Fibroblast of the aortic adventitia (primary cell): Measurements from ENCODE around the gene KCNJ6. TPM values are rescaled to one million over a fixed set of nuclear protein-coding genes. Genes with fewer than 3 reads are reported as not detected.

Source experiments
- DNase-seq: peaks from one replicate; pipeline ENCODE4 v3.0.0-alpha.2; 2010; ENCODE audit warnings: low read depth
- H3K4me3 ChIP-seq: 2 replicates; pipeline ENCODE4 v1.5.1; 2011; ENCODE audit warnings: low read depth, mild to moderate bottlenecking, control low read depth, low read length, moderate library complexity
- total RNA-seq: library from RNA; depleted of rRNA; stranded (reverse); fragments of >200 nt; gene quantifications from 2 replicates; pipeline ENCODE4 v1.2.3, GENCODE V29; 2012; ENCODE audit warnings: low replicate concordance
- TF ChIP-seq, protein P1 (sequence below): IDR thresholded peaks from 2 replicates; pipeline ENCODE4 v1.5.1; 2011; ENCODE audit warnings: mild to moderate bottlenecking, low read length, control low read depth, inconsistent platforms; ENCODE audit not compliant: insufficient read depth

KCNJ6 gene
- total RNA-seq, 1 donor, result under 0.01 TPM

DNA sequence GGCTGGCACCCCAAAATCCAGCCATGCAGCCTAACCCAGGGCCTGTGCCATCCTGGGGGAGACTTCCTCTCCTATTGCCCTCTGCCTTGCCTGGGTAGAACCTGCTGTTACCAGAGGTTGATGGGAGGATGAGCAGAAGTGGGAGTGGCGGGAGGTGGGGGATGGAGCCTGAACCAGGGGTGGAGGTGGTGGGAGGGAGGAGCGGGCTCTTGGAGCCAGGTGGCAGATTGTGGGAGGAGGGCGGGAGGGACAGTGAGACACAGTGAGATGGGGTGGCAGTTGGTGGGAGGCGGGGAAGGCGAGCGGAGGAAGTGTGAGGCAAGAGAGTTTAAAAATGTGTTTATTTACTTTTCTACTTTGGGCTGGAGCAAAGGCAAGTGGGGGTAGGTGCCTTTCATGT, 87.3 kb downstream of the KCNJ6 start:
- no peak for DNase-seq
- H3K4me3 ChIP-seq, result no peak overlapping the region
- TF ChIP-seq, protein P1, sequence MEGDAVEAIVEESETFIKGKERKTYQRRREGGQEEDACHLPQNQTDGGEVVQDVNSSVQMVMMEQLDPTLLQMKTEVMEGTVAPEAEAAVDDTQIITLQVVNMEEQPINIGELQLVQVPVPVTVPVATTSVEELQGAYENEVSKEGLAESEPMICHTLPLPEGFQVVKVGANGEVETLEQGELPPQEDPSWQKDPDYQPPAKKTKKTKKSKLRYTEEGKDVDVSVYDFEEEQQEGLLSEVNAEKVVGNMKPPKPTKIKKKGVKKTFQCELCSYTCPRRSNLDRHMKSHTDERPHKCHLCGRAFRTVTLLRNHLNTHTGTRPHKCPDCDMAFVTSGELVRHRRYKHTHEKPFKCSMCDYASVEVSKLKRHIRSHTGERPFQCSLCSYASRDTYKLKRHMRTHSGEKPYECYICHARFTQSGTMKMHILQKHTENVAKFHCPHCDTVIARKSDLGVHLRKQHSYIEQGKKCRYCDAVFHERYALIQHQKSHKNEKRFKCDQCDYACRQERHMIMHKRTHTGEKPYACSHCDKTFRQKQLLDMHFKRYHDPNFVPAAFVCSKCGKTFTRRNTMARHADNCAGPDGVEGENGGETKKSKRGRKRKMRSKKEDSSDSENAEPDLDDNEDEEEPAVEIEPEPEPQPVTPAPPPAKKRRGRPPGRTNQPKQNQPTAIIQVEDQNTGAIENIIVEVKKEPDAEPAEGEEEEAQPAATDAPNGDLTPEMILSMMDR, result no peak

DNA sequence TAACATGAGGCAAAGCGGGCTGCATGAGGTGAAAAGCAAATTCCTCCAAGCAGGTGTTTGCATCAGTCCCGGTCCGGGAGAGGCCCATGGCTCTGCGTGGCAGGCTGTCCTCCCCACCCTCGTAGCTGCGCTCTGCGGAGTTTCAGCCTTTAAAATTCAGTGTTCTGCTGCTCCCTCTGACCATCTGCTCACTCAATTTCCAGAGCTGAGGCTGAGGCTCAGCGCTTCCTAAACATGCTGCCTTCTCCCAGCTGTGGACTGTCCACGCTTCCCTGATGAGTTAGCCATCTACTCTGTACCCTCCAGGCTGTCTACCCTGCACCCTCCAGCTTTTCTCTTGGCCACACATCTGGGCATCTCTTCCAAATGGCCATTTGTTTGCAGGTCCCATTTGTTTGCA, 87.7 kb downstream of the KCNJ6 start:
- TF ChIP-seq, protein P1, result no peak
- no peak overlapping the region for H3K4me3 ChIP-seq
- DNase-seq, result no peak

DNA sequence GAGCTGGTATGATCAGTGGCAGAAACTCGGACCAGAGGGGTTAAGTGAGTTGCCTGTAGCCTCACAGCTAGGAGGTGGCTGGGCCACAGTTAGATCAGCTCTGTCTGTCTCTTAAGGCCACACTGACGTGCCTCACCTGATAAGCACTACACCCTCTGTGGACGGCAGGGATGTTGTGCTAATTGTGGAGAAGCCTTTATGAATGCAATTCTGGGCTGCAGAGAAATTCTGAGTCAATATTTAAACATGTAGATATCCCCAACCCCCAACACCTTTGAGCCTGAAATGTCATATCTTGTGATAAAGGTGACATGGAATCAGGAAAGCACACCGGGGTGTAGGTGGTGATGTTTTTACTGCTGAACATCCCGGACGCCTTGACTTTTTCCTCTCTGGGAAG, 88.3 kb downstream of the KCNJ6 start:
- H3K4me3 ChIP-seq, result no peak overlapping the region
- no peak for DNase-seq
- TF ChIP-seq, protein P1, result no peak

DNA sequence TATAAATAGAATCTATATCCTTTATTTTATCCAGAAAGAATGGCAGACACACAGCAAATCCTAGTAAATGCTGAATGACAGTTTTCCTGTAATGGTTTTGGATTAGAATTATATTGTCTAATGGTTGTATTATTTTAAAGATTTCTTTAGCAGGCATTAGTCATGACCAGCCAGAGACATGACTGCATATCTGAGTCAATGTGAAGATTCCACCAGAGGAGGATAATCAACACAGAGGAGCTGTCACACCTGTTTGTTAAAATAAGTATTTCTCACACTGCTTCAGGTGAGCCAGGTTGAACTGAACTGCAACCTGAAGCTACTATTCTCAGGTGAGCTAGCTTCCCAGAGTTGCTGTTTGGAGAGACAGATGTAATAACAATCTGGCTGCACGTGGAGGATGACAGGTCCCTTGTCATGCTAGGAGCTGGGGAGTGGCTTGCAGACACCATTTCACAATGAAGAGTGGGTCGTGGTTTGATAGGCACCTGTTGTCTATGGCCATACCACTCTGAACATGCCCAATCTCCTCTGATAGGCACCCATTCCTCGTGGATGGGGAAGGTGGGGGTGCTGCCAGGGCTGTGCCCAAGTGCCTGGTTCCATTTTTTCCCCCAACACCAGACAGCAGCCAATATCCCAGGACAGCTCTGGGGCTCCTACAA, 94.3 kb downstream of the KCNJ6 start:
- DNase-seq, result no peak
- TF ChIP-seq, protein P1, result no peak
- no peak overlapping the region for H3K4me3 ChIP-seq

DNA sequence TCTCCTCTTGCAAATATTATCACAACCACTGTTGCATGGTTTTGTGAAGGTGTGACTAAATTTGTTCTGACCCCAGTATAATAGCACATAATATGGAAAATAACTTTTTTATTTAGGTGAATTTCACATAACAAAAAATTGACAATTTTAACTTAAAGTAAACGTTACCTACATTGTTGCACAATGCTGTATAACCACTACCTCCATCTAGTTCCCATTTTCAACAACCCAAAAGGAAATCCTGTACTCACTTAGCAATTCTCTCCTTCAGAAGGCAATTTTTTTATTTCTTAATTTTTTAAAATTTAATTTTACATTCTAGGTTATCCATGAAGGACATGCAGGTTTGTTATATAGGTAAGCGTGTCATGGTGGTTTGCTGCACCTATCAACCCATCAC, 95.2 kb downstream of the KCNJ6 start:
- TF ChIP-seq, protein P1, result no peak
- no peak overlapping the region for H3K4me3 ChIP-seq
- DNase-seq, result no peak

DNA sequence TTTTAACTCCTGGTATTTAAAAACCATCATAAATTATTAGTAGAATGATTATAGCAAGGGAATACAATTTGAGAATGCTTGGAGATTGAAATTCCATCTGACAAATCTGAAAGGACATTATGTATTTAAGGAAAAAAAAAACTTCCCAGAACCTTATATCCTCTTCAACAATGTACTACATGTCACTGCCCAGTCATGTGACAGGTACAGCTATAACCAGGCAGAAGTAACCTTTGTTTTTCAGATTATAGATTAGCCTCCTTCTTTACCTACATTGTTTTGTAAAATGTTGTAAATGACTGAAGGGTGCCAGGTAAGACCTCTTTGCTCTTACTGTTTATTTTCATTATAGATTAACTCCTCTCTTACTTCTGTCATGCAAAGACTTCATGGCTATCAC, 96.9 kb downstream of the KCNJ6 start:
- TF ChIP-seq, protein P1, result no peak
- no peak for DNase-seq

DNA sequence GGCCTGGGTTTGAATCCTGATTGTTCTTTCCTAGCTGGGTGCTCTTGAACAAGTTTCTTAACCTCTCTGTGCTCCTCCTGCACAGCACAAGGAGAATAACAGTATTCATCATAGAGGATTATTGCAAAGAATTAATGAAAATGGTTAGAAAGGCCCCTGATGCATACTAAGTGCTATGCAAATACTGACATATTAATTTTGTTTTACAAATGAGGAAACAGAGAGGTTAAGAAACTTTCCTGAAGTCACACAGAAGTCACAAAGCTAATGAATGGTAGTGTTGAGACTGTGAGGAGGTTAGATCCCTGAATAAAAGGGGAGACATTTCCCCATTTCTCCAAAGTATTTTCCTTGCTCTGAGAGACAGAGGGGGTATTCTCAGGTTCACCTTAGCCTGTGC, 99.0 kb downstream of the KCNJ6 start:
- no peak overlapping the region for H3K4me3 ChIP-seq
- DNase-seq, result no peak
- TF ChIP-seq, protein P1, result no peak

More for the DNA sequence above, 96.9 kb downstream of the KCNJ6 start:
- no peak overlapping the region for H3K4me3 ChIP-seq
